Dermis blood vessel endothelial cell (primary cell): ENCODE measurements around the gene NUP107. TPM values are rescaled to one million over a fixed set of nuclear protein-coding genes. Genes with fewer than 3 reads are reported as not detected.

Experiments
- total RNA-seq: library from RNA; depleted of rRNA; stranded (reverse); fragments of >200 nt; gene quantifications from 2 replicates; pipeline ENCODE4 v1.2.3, GENCODE V29; 2014

NUP107 gene
- total RNA-seq, 1 donor from 2014 or later: 56.5 TPM

Other genes starting within 250 kb of the NUP107 start
- 198 and 301 TPM in 2 replicates for gene RAP1B, start 76.1 kb upstream of the NUP107 start, total RNA-seq
- gene SLC35E3, start 59.2 kb downstream of the NUP107 start, total RNA-seq: 4.6 and 14.0 TPM in 2 replicates
- 201 and 318 TPM in 2 replicates for gene MDM2, start 121.2 kb downstream of the NUP107 start, total RNA-seq
- gene CPM, start 246.2 kb downstream of the NUP107 start, total RNA-seq: 2.2 and 4.7 TPM in 2 replicates